Midbrain (tissue), 1 donor: ENCODE measurements around the gene STXBP1.
A peak's percentile ranks its signal among the peaks of the same experiment; 100 is the strongest.

Source experiments
- DNase-seq: peaks from one replicate; lab custom pipeline; 2025; lab: John Stamatoyannopoulos, UW

Gene STXBP1

GRCh38 chr9:127693697-127694096, 81.6 kb downstream of the STXBP1 start:
- DNase-seq: no peak

- DNase-seq: no peak
Observed at GRCh38 chr9:127694890-127695720, 83.0 kb downstream of the STXBP1 start.

- DNase-seq: no peak
Observed at GRCh38 chr9:127697575-127697974, 85.5 kb downstream of the STXBP1 start.

GRCh38 chr9:127698386-127698785, 86.3 kb downstream of the STXBP1 start:
- no peak for DNase-seq

GRCh38 chr9:127698985-127699670, 87.1 kb downstream of the STXBP1 start:
- peak; percentile 97 for DNase-seq

- DNase-seq: no peak
Observed at GRCh38 chr9:127700140-127700539, 88.1 kb downstream of the STXBP1 start.

GRCh38 chr9:127700594-127701255, 88.6 kb downstream of the STXBP1 start:
- DNase-seq: no peak

GRCh38 chr9:127703289-127703946, 91.3 kb downstream of the STXBP1 start:
- DNase-seq: no peak

- DNase-seq: no peak
Observed at GRCh38 chr9:127705577-127706379, 93.7 kb downstream of the STXBP1 start.

- no peak for DNase-seq
Observed at GRCh38 chr9:127706836-127707241, 94.8 kb downstream of the STXBP1 start, which contains the start of gene CFAP157. Gene CFAP157, plus strand, starts transcription at chr9:127706988. Its CDS starts 44 bp downstream, at chr9:127707032.

- DNase-seq: no peak
Observed at GRCh38 chr9:127707766-127708165, 95.7 kb downstream of the STXBP1 start.

GRCh38 chr9:127708952-127709587, 97.0 kb downstream of the STXBP1 start:
- DNase-seq: no peak

GRCh38 chr9:127710204-127710783, 98.2 kb downstream of the STXBP1 start:
- no peak for DNase-seq

GRCh38 chr9:127711226-127711701, 99.2 kb downstream of the STXBP1 start:
- DNase-seq: no peak

- no peak for DNase-seq
Observed at GRCh38 chr9:127711831-127712274, 99.8 kb downstream of the STXBP1 start.

GRCh38 chr9:127712371-127712770, 100.3 kb downstream of the STXBP1 start:
- DNase-seq: no peak

GRCh38 chr9:127712867-127713266, 100.8 kb downstream of the STXBP1 start:
- no peak for DNase-seq

GRCh38 chr9:127714020-127714750, 102.1 kb downstream of the STXBP1 start:
- DNase-seq: no peak

GRCh38 chr9:127714951-127715469, 102.9 kb downstream of the STXBP1 start:
- DNase-seq: no peak
